ENCODE data around the gene ZC3HAV1. TPM values are rescaled to one million over a fixed set of nuclear protein-coding genes. Genes with fewer than 3 reads are reported as not detected.

Gene ZC3HAV1
- total RNA-seq, 1 donor from 2014 or later = 11.0 TPM

- no peak overlapping the region for H3K27ac Mint-ChIP-seq
- no peak overlapping the region for H2AFZ ChIP-seq (replicated peaks)
- H3K9me3 Mint-ChIP-seq = peaks cover 3% of the 10 kb centered on the region
- no peaks in the 10 kb centered on the region for H3K79me2 ChIP-seq (ENCODE audit: low read depth)
- no peaks in the 10 kb centered on the region for H3F3A ChIP-seq (ENCODE audit: low read depth)
- no peak overlapping the region for H3K27ac ChIP-seq
- H3K36me3 ChIP-seq = no peaks in the 10 kb centered on the region
- no peaks in the 10 kb centered on the region for H3K9me3 ChIP-seq (ENCODE audit: low read depth)
- H3K4me3 Mint-ChIP-seq = no peak overlapping the region
- H3K27me3 ChIP-seq = peaks cover 19% of the 10 kb centered on the region
- no peak overlapping the region for H3K4me3 ChIP-seq
- no peaks in the 10 kb centered on the region for H3K4me1 Mint-ChIP-seq
- no peak for DNase-seq (ENCODE audit: low spot score)
- TF ChIP-seq EZH2 (IDR thresholded peaks at IDR 0.05) = no peak
- no peak for TF ChIP-seq EZH2phosphoT487 (IDR thresholded peaks at IDR 0.05)
- no peak for TF ChIP-seq CTCF (IDR thresholded peaks at IDR 0.05)
- H3K36me3 Mint-ChIP-seq = peaks cover under 1% of the 10 kb centered on the region
- H3K27me3 Mint-ChIP-seq (ENCODE audit: insufficient read depth, low read depth) = peaks cover 13% of the 10 kb centered on the region
- H4K20me1 ChIP-seq (ENCODE audit: low read depth) = no peaks in the 10 kb centered on the region
- no peak overlapping the region for H3K4me2 ChIP-seq
- H3K9ac ChIP-seq = no peak overlapping the region
- H3K4me1 ChIP-seq = no peaks in the 10 kb centered on the region
These were observed 5.6 kb upstream of the ZC3HAV1 start for GRCh38 chr7:139115104-139115503.

GRCh38 chr7:139114585-139114984 is 5.1 kb upstream of the ZC3HAV1 start:
- no peak for DNase-seq (ENCODE audit: low spot score)
- H4K20me1 ChIP-seq (ENCODE audit: low read depth) = no peaks in the 10 kb centered on the region
- Mint-ChIP-seq H3K27me3 (ENCODE audit: insufficient read depth, low read depth) (peaks cover 18% of the 10 kb centered on the region), H3K36me3 (peaks cover 2% of the 10 kb centered on the region), H3K4me1 (peaks cover 5% of the 10 kb centered on the region), H3K27ac (no peak overlapping the region), H3K4me3 (no peak overlapping the region), H3K9me3 (peaks cover 3% of the 10 kb centered on the region)
- no peaks in the 10 kb centered on the region for H3K9me3 ChIP-seq (ENCODE audit: low read depth)
- no peaks in the 10 kb centered on the region for H3K79me2 ChIP-seq (ENCODE audit: low read depth)
- H3K4me3 ChIP-seq = no peak overlapping the region
- no peak overlapping the region for H3K9ac ChIP-seq
- no peaks in the 10 kb centered on the region for H3K36me3 ChIP-seq
- H2AFZ ChIP-seq (replicated peaks) = no peak overlapping the region
- H3K4me1 ChIP-seq = no peaks in the 10 kb centered on the region
- H3K4me2 ChIP-seq = no peak overlapping the region
- no peak for TF ChIP-seq EZH2 (IDR thresholded peaks at IDR 0.05)
- no peak for TF ChIP-seq CTCF (IDR thresholded peaks at IDR 0.05)
- no peak for TF ChIP-seq EZH2phosphoT487 (IDR thresholded peaks at IDR 0.05)
- H3F3A ChIP-seq (ENCODE audit: low read depth) = peaks cover 4% of the 10 kb centered on the region
- peaks cover 24% of the 10 kb centered on the region for H3K27me3 ChIP-seq
- no peak overlapping the region for H3K27ac ChIP-seq

GRCh38 chr7:139114018-139114417 is 4.5 kb upstream of the ZC3HAV1 start:
- Histone ChIP-seq H3K27ac (no peak overlapping the region), H3K9me3 (ENCODE audit: low read depth) (no peaks in the 10 kb centered on the region), H3K36me3 (no peaks in the 10 kb centered on the region), H3K79me2 (ENCODE audit: low read depth) (no peaks in the 10 kb centered on the region), H2AFZ (replicated peaks) (no peak overlapping the region), H3K4me2 (no peak overlapping the region), H3K4me3 (no peak overlapping the region), H3K4me1 (no peaks in the 10 kb centered on the region), H3K27me3 (peaks cover 29% of the 10 kb centered on the region), H3K9ac (no peak overlapping the region), H3F3A (ENCODE audit: low read depth) (peaks cover 10% of the 10 kb centered on the region), H4K20me1 (ENCODE audit: low read depth) (no peaks in the 10 kb centered on the region)
- peaks cover 5% of the 10 kb centered on the region for H3K4me1 Mint-ChIP-seq
- peaks cover 3% of the 10 kb centered on the region for H3K9me3 Mint-ChIP-seq
- peaks cover 2% of the 10 kb centered on the region for H3K36me3 Mint-ChIP-seq
- TF ChIP-seq EZH2phosphoT487 (IDR thresholded peaks at IDR 0.05) (no peak), CTCF (IDR thresholded peaks at IDR 0.05) (no peak), EZH2 (IDR thresholded peaks at IDR 0.05) (no peak)
- no peak overlapping the region for H3K4me3 Mint-ChIP-seq
- H3K27ac Mint-ChIP-seq = no peak overlapping the region
- peaks cover 21% of the 10 kb centered on the region for H3K27me3 Mint-ChIP-seq (ENCODE audit: insufficient read depth, low read depth)
- DNase-seq (ENCODE audit: low spot score) = no peak
